Measurements from ENCODE around the gene IFI27L2. TPM values are rescaled to one million over a fixed set of nuclear protein-coding genes. Genes with fewer than 3 reads are reported as not detected.

The IFI27L2 gene, protein sequence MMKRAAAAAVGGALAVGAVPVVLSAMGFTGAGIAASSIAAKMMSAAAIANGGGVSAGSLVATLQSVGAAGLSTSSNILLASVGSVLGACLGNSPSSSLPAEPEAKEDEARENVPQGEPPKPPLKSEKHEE
- total RNA-seq (2014; rRNA removed; shearing (Covaris generic); ENCODE audit: low replicate concordance), result 115 and 144 TPM in 2 replicates

DNA sequence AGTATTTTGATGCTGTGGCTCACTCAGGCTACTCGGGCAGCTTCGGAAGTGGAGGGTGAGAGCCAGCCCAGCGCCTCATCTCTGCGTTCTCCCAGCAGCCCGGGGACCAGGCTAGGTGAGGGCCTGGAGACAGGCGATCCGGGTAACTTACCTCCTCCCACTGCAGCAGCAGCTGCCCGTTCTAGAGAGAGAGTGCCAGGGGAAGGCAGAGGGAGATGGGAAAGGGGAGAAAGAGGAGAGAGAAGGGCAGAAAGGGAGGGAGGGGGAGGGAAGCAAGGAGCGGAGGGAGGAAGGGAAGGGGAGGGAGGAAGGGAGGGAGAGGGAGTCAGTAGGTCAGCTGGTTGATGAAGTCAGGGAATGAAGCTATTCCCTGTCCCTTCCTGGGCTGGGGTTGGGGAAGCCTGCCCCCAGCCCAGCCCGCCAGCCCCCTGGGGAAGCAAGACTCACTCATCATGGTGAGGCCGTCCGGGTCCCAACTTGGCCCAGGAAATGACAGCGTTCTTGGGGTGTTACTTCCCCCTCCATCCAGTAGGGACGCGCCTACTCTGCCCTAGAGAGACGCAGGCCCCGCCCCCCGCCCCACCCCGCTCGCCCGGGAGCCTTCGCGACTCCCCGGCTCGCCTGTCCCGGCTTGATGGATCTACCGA lies at the start of gene IFI27L2:
Gene IFI27L2 (minus strand): TSS at position 494 of the 647 bp plus-strand sequence. CDS start 40 bp downstream, at position 454.
- DNase-seq (ENCODE audit: low read depth), result peak; percentile 72
- in situ Hi-C loops (cut with HindIII; ENCODE audit: low pct_unique_long_range_greater_than_20kb, low sequenced_read_pairs), result no loop called here

DNA sequence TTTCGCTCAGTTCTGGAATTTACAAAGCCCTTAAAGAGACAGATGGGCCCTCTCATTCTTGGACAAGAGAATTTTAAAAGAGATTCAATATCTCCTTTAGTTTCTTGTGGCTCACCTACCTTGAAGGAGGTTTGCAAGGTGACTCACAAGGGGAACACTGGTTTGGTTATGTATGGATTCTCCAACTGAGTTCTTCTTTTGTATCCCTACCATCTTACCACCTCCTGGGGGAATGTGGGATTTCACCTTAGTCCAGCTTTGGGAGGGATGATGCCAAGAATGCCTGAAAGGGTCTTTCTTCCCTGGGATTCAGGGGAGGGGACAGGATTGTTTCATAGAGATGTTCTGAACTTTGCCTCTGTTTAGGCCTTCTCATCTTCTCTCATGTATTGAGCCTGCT lies 48.4 kb upstream of the IFI27L2 start:
- no peak for DNase-seq (ENCODE audit: low read depth)
- in situ Hi-C loops (cut with HindIII; ENCODE audit: low pct_unique_long_range_greater_than_20kb, low sequenced_read_pairs), result no loop called here

DNA sequence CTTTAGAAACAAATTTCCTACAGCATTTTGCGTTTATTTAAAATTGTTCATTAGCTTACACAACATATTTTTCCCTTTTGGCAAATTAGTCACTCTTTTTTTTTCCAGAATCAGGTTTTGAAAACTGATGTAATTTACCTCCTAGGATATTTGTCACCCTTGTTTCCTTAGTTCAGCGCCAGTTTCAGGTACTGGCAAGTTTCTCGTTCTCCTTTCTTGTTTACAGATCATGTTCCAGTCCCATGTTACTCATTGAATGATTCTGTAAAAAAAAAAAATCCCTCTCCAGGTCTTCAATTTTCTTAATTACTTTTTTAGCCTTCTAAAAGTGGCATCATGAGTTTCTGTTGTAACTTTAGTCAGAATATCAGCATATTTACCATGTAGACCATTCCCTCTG lies 47.4 kb upstream of the IFI27L2 start:
- DNase-seq (ENCODE audit: low read depth), result no peak
- in situ Hi-C loops (cut with HindIII; ENCODE audit: low pct_unique_long_range_greater_than_20kb, low sequenced_read_pairs), result no loop called here

GRCh38 chr14:94175747-94176146 lies 46.3 kb upstream of the IFI27L2 start:
- in situ Hi-C loops (cut with HindIII; ENCODE audit: low pct_unique_long_range_greater_than_20kb, low sequenced_read_pairs), result no loop called here
- DNase-seq (ENCODE audit: low read depth), result no peak

GRCh38 chr14:94175011-94175745 lies 45.8 kb upstream of the IFI27L2 start:
- DNase-seq (ENCODE audit: low read depth), result no peak
- in situ Hi-C loops (cut with HindIII; ENCODE audit: low pct_unique_long_range_greater_than_20kb, low sequenced_read_pairs), result no loop called here

GRCh38 chr14:94174604-94175010 lies 45.2 kb upstream of the IFI27L2 start:
- in situ Hi-C loops (cut with HindIII; ENCODE audit: low pct_unique_long_range_greater_than_20kb, low sequenced_read_pairs), result no loop called here
- no peak for DNase-seq (ENCODE audit: low read depth)

DNA sequence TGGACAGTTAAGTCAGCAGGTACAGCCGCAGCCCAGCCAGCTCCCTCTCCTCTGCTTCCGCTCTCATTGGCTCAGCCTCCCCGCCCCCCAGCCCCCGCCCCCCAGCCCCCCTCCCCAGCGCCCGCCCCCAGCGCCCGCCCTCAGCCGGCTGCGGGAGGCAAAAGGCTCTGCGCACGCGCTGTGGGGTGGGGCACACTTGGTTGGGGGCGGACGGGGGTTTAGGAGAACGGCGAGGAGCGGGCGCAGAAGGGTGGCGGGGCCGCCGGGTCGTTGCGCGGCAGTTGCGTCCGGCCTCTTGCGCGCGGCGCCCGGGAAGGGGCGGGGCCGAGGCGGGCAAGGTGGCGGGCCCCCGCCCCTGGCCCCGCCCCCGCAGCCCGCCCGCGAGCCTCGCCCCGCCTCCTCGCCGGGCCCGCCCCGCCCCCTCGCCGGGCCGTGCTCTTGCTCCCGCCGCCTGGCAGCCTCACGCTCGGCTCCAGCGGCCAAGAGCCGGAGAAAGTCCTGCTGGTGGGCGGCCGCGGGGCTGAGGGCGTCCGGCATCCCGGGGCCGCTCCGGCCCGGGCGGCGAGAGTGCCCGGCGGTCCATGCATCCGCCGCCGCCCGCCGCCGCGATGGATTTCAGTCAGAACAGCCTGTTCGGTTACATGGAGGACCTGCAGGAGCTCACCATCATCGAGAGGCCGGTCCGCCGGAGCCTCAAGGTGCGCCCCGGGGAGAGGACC lies 44.6 kb upstream of the IFI27L2 start, which contains the start of gene PPP4R4:
Gene PPP4R4 (plus strand): TSS at position 438 of the 719 bp plus-strand sequence. CDS start 144 bp downstream, at position 582.
- peak; percentile 61 for DNase-seq (ENCODE audit: low read depth)
- in situ Hi-C loops (cut with HindIII; ENCODE audit: low pct_unique_long_range_greater_than_20kb, low sequenced_read_pairs), result no loop called here

DNA sequence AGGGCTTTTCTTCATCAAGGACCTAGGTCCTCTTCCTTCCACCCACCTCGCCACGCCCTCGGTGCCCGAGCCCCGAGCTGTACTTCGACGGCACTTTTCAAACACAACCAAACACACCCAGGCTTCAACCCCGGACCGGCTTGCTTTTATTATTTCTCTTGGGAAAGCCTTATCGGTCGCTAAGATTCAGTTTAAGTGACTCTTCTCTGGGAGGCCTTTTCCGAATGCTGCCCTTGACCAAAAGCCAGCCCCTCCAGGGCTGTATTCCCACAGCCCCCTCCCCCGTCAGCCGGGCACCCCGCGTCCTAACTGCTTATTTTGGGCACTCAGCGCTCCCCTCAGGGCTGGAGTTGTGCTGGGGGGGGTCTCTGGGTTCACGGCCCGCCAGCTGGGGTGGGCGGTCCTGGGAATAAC lies 44.1 kb upstream of the IFI27L2 start:
- in situ Hi-C loops (cut with HindIII; ENCODE audit: low pct_unique_long_range_greater_than_20kb, low sequenced_read_pairs), result no loop called here
- no peak for DNase-seq (ENCODE audit: low read depth)

DNA sequence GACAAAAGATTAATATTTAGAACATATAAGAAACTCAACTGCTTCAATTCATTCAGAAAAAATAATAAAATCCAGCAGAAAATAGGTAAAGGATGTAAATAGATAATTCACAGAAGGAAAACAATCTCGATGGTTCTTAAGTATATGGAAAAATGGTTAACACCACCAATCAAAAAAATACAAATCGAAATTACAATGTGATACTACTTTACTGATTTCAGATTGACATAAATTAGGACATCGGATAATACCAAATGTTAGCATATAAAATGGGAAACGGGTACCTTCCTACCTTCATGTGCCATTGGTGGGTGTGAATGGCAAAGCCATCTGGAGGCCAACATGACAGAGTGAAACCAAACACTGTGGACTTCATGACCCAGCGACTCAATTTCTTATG lies 43.1 kb upstream of the IFI27L2 start:
- in situ Hi-C loops (cut with HindIII; ENCODE audit: low pct_unique_long_range_greater_than_20kb, low sequenced_read_pairs), result no loop called here
- no peak for DNase-seq (ENCODE audit: low read depth)

DNA sequence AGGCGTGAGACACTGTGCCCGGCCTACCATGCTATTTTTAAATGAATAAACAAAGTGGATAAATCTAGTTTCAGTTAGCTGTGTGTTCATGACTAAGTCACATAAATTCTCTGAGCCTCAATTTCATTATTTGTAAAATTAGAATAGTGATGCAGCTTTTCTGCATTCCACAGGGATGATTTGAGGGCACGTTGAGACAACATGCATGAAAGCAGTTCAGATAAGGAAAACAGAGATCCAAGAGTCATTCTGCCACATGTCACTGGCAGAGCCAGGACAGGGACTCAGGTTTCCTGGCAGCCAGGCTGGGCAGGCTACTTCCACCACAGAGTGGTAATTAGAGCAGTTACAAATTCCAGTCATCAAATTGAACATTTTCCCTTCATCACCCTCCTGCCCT lies 41.8 kb upstream of the IFI27L2 start:
- DNase-seq (ENCODE audit: low read depth), result no peak

GRCh38 chr14:94170136-94170535 lies 40.7 kb upstream of the IFI27L2 start:
- no peak for DNase-seq (ENCODE audit: low read depth)
- in situ Hi-C loops (cut with HindIII; ENCODE audit: low pct_unique_long_range_greater_than_20kb, low sequenced_read_pairs), result no loop called here

More for the DNA sequence above, 41.8 kb upstream of the IFI27L2 start:
- in situ Hi-C loops (cut with HindIII; ENCODE audit: low pct_unique_long_range_greater_than_20kb, low sequenced_read_pairs), result no loop called here

- no peak for DNase-seq (ENCODE audit: low read depth)
- in situ Hi-C loops (cut with HindIII; ENCODE audit: low pct_unique_long_range_greater_than_20kb, low sequenced_read_pairs), result no loop called here
These were observed 36.3 kb upstream of the IFI27L2 start for GRCh38 chr14:94165744-94166143.

DNA sequence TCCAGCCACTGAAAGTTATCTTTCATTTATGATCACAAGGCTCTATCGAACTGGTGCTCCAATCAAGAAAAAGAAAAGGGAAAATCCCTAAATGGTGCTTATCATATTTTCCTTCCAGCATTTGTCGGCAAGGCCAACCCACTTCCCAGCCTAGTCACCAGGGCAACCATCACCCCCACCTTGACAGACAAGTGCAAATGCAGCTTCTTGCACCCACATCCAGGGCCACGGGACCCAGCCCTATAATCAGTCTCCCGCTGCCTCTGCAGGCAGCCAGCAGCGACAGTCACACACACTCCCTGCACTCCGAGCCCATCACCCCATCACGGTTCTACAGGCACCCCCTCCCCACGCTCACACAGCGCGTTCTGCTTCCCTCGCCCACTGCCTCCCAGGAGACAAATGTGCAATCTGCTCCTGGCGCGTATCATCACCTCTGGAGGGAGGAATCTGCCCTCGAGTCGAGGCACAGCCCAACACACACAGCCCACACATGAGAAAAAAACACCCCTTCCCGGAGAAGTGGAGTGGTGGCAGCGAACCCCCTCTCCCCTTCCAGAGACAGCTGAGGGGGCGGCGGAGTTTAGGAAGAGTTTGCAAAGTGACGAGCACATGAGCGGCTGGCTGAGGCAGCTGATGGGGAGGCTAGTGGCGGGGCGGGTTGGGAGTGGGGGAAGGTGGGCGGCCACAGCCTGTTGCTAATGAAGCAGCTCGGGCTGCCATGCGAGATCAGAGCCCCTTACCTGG lies 35.5 kb upstream of the IFI27L2 start:
- in situ Hi-C loops (cut with HindIII; ENCODE audit: low pct_unique_long_range_greater_than_20kb, low sequenced_read_pairs), result no loop called here
- no peak for DNase-seq (ENCODE audit: low read depth)

DNA sequence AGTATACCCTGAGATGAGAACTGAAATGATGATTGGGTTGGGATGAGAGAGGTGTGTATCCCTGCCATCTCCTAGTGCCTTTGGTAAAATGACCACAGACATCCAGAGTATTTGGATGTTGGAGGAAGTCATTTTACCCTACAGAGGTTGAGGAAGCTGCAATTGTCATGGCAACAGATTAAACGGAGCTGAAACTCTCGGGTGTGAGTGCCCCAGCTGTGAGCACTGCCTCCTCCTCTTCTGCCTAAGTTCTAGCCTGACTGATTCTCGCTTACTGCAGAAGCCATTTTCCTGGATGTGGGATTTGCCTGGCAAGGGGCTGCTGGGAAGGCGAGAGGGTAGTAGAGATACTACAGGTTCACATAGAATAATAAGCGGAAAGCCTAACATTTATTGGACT lies 34.4 kb upstream of the IFI27L2 start:
- in situ Hi-C loops (cut with HindIII; ENCODE audit: low pct_unique_long_range_greater_than_20kb, low sequenced_read_pairs), result no loop called here
- DNase-seq (ENCODE audit: low read depth), result no peak

GRCh38 chr14:94162466-94162865 lies 33.1 kb upstream of the IFI27L2 start:
- in situ Hi-C loops (cut with HindIII; ENCODE audit: low pct_unique_long_range_greater_than_20kb, low sequenced_read_pairs), result no loop called here
- DNase-seq (ENCODE audit: low read depth), result no peak

DNA sequence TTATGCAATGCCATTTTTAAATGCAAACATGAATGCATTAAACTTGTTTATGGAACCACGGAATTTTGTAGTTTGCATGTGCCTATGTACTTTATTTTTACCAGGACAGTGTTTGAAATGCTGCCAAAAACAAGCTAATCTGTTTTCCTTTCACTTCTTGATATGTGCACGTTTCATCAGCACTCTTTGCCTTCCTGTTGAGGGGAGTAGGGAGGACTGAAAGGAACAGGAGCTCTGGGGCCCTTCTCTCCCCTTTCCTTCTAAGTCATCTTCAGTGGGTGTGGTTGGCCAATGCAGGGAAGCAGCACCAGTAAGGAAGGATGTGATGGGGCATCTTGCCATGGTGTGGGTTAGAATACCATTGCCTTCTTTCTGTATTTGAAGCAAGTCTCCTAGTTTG lies 32.6 kb upstream of the IFI27L2 start:
- DNase-seq (ENCODE audit: low read depth), result no peak
- in situ Hi-C loops (cut with HindIII; ENCODE audit: low pct_unique_long_range_greater_than_20kb, low sequenced_read_pairs), result no loop called here

- DNase-seq (ENCODE audit: low read depth), result no peak
- in situ Hi-C loops (cut with HindIII; ENCODE audit: low pct_unique_long_range_greater_than_20kb, low sequenced_read_pairs), result no loop called here
These were observed 31.7 kb upstream of the IFI27L2 start for GRCh38 chr14:94161058-94161457.

GRCh38 chr14:94158239-94158883 lies 29.0 kb upstream of the IFI27L2 start:
- in situ Hi-C loops (cut with HindIII; ENCODE audit: low pct_unique_long_range_greater_than_20kb, low sequenced_read_pairs), result no loop called here
- no peak for DNase-seq (ENCODE audit: low read depth)

Data from Caki2 (cell line).